Activated CD4-positive, alpha-beta T cell treated with anti-CD3 and anti-CD28 coated beads, Interleukin-10, Interleukin-2, amounts not matched to agents 100 ng/mL and 50 ng/mL, durations not matched to agents 16 hours and 8 hours (primary cell): ENCODE measurements around the gene TRIM36.

Experiments used
- DNase-seq: peaks from one replicate; pipeline ENCODE4 v3.0.0-alpha.2; 2020

TRIM36 gene, protein sequence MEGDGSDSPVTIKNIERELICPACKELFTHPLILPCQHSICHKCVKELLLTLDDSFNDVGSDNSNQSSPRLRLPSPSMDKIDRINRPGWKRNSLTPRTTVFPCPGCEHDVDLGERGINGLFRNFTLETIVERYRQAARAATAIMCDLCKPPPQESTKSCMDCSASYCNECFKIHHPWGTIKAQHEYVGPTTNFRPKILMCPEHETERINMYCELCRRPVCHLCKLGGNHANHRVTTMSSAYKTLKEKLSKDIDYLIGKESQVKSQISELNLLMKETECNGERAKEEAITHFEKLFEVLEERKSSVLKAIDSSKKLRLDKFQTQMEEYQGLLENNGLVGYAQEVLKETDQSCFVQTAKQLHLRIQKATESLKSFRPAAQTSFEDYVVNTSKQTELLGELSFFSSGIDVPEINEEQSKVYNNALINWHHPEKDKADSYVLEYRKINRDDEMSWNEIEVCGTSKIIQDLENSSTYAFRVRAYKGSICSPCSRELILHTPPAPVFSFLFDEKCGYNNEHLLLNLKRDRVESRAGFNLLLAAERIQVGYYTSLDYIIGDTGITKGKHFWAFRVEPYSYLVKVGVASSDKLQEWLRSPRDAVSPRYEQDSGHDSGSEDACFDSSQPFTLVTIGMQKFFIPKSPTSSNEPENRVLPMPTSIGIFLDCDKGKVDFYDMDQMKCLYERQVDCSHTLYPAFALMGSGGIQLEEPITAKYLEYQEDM

GRCh38 chr5:115169487-115170133 lies at the start of gene TRIM36:
TSS of gene TRIM36 (minus strand) at chr5:115169908. CDS start at chr5:115169634, 274 bp downstream.
- peak; percentile 96 for DNase-seq

DNA sequence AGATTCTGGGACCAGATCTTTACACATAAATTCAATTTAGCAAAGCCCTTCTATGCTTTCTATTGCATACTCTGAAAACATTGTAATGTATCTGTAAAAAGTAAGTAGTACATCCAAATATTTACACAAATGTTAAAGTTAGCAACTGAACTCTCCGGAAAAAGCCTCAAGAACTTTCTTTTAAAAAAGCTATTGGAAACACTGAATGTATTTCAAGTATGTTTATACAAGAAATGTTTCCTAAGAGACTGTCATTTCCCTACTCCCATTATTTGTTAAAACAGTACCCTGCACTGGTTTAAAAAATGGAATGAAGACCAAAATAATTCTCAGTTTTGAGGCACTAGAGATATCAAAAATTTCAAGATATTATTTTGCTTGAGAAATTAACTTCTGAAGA lies 44.8 kb upstream of the TRIM36 start:
- DNase-seq = no peak

GRCh38 chr5:115209279-115209678 lies 39.6 kb upstream of the TRIM36 start:
- DNase-seq = peak; percentile 92

DNA sequence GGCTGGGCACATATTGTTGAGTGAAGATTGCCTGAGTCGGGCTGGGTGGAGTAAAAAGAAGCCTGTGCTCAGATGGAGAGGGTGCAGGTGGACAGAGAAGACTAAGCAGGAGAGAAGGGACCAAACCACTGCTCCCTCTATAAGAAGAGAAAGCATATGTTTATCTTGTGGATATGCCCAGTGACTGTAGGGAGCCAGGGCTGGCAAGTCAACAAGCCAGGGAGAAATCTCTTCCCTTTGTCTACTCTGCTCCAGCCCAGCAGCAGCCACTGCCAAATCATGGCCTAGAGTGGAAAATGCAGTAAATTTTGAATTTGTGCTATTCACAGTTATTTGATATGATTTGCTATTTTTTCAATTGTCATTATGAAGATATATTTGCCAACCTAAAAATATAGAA lies 33.2 kb upstream of the TRIM36 start:
- DNase-seq = no peak

DNA sequence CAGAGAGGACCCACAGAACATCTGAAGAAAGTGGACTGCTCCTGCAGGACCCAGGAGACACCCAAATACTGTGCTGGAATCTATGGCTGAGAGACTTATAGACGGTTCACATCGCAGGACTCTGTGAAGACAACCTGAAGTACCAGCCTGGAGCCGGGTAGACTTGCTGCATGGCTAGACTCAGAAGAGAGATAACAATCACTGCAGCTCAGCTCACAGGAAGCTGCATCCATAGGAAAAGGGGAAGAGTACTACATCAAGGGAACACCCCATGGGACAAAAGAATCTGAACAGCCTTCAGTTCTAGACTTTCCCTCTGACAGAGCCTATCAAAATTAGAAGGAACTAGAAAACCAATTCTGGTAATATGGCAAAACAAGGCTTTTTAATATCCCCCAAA lies 26.5 kb upstream of the TRIM36 start:
- no peak for DNase-seq

DNA sequence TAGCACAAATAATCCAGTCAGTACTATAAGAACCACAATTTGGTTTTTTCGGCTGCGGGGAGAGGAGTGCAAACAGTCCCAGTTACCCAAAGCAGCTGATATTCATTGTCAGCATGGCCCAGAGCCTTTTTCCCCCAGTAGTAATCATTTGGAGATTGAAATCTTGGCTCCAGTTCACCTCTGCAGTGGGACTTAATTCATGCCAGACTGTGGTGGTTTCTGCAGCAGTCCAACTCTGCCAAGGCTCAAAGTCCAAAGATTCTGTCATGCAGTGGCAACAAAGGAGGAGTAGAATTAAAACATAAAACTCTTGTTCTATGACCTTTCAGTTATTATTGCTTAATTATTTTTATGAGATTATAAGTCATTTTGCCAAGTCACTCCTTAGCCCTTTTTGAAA lies 25.0 kb upstream of the TRIM36 start:
- DNase-seq = no peak

DNA sequence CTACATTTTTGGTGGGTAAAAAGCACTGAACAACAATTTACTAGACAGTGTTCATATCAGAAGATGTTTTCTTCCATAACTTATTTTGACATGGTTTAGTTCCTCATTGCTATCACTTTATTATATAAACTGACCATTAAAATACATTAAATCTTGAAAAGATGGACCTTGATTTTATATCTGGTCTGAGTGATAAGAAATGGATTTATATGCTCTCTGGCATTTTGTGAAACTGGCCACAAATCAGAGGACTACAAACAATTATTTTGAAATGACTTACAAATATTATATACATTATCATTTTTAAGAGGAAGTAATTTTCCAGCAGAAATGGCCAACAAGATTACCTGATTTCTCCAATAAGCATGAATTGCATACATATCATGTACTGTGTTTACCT lies 23.6 kb upstream of the TRIM36 start:
- DNase-seq = no peak

GRCh38 chr5:115192098-115192497 lies 22.4 kb upstream of the TRIM36 start:
- DNase-seq = no peak

GRCh38 chr5:115191474-115192031 lies 21.8 kb upstream of the TRIM36 start:
- DNase-seq = no peak

DNA sequence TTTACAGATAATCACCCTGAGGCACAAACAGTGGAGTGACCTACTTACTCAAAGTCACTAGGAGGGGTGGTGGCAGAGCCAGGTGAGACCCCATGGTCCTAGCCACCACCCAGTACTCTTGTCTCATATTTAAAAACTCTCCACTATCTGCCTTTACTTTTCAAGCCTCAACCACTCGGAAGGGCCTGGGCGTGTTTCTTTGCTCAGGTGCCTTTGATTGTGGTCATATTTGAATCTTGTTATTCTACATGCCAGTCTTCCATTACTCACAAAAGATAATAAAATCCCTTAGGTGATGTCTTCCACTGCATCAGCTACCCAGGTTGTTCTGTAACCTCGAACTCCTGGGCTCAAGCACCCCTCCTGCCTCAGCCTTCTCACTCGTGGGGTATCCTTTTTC lies 20.7 kb upstream of the TRIM36 start:
- no peak for DNase-seq

GRCh38 chr5:115189866-115190265 lies 20.2 kb upstream of the TRIM36 start:
- no peak for DNase-seq

DNA sequence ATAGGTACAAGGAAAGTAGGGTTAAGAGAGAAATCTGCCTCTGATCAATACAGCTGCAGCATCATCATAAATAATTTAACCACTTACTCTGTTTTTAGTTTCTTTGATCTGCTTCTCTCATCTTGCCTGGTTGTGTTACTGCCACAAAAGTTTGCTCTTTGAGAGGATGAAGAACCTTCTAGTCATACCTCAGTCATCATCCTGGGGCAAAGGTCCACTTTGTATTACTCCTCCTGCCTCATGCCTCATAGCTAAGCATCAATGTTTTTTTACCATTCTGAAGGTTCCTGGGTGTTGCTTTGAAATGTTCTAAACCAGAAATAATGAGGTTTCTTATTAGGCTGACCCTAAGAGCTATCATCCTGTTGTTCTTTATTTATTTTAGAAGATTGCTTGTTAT lies 17.1 kb upstream of the TRIM36 start:
- no peak for DNase-seq

GRCh38 chr5:115184770-115185169 lies 15.1 kb upstream of the TRIM36 start:
- no peak for DNase-seq

DNA sequence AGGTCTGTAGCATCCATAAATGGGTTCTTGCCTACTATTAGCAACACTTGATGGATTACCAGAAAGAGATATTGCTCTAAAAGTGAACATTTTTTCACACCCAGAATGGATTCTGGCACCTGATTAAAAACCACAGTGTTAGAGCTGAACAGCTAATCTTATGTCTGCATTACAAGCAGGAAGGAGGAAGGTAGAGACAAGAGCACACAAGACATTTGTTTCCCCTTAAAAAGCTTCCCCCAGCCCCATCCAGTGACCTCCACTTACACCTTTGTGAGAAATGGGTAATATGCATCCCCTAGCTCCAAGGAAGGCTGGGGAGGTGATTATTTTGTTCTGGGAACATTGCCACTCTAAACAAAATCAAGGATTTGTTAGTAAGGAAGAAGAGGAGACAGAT lies 12.0 kb upstream of the TRIM36 start:
- DNase-seq = no peak

GRCh38 chr5:115180165-115180709 lies 10.5 kb upstream of the TRIM36 start:
- DNase-seq = peak; percentile 24

DNA sequence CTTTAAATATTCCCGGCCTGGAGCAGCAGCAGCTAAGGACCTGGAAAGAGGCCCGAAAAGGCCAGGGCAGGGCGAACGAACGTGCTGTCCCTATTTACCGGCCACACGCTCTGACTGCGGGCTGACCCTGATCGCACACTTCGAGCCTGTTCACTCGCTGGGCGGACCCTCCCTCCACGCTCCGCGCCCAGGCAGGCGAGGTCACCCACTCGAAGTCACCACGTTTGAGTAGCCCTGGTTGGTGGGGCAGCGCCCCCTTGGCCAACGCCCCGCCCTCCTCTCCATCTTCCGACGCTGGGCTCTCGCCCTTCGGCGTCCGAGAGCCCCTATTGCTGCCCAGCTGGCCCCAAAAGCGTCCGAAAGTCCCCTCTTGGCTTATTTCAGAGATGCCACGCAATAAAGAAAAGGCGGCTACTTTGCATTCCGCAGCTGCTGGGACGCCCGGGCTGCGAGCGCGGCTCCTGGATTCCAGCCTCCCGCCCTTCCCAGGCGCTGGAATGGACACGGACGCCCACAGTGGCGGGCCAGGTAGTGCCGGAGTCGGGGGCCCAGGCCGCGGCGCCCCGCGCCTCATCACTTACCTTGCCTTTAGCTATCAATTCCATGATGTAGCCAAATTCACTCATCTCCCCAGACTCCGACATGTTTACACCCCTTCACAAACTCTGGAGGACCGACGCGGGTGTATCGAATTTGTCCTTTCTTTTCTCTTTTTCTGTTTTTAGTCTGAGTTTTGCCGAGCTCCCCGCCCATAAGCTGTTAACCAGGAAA lies 9.9 kb upstream of the TRIM36 start:
- no peak for DNase-seq

- DNase-seq = no peak
Observed at GRCh38 chr5:115179030-115179393, 9.3 kb upstream of the TRIM36 start.

DNA sequence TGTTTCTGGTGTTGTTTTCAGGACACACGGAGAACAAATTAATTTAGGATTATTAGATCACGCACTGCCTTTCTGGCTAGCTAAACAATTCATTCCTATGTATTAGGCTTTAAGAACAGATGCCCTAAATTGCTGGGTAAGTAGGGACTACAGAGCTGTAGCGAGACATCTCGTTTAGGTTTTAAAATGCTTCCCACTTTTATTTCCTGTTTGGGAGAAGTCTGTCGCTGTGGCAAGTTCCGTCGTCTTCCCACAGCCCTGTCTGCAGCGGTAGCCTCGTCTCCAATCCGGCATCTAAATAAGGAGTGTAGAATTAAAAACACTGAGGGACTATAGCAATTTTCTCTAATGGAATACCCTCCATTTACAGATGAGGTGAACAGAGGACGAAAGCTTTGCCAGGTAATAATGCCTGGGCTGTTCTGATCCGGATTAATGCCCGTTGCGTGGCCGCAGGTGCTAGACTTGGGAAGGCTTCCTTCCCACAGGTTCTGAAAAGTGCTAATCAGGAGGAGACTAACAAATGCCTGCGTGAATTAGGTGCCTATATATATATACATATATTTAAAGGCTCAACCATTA lies 1.3 kb upstream of the TRIM36 start:
- no peak for DNase-seq

- DNase-seq = peak; percentile 15
Observed at GRCh38 chr5:115170134-115170928, 623 bp upstream of the TRIM36 start.

DNA sequence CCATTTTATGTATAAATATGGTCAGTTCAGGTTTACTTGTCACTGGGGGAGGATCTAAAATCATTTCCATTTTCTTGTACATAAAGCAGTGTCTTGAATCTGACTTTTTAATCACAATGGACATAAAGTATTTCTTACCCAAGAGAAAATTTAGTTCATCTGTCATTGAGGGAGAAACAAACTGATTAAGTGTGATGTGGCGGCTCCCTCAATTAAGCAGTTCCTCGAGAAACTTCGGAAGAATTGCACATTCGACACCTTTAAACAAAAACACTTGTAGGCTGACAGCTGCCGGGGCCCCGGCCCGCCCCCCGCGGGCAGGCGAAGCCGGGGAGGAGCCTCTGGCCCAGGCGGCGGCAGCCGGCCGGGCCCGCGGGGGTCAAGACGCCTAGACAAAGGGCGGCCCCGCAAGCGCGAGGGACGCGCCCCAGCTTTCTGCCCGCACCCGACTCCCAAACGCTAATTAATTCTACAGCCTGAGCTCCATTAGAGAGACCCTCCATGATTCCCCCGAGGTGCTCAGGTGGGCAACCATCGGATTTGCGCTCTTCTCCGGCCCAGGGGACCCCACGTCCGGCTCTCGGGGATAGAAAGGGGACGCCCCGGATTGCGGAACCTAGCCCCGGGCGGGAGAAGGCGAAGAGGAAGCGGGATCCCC lies 750 bp downstream of the TRIM36 start:
- DNase-seq = no peak
